Naive B cell (primary cell): ENCODE results near the gene C1QTNF1. TPM values are rescaled to one million over a fixed set of nuclear protein-coding genes. Genes with fewer than 3 reads are reported as not detected.

Source experiments
- ATAC-seq, 2 donors: fragments of 150-1000 bp; cut with Tn5 transposase; 2 replicates each; pipeline ENCODE4 v1.10.0; 2021; ENCODE audit warnings: low read depth in 2 of 2, mild to moderate bottlenecking in 2 of 2, moderate library complexity in 2 of 2
- DNase-seq: peaks from one replicate; pipeline ENCODE4 v3.0.0; 2022
- H3K27ac Mint-ChIP-seq, 6 donors: one replicate each; pipeline ENCODE4 v1.8.0; 2020 to 2022; ENCODE audit warnings: mild to moderate bottlenecking in 6 of 6, mixed read lengths in 6 of 6, moderate library complexity in 5 of 6, inconsistent platforms in 2 of 6
- H3K27me3 Mint-ChIP-seq, 3 donors: one replicate each; pipeline ENCODE4 v1.8.0; 2021 to 2022; ENCODE audit warnings: mixed read lengths in 3 of 3, mild to moderate bottlenecking in 1 of 3
- H3K36me3 Mint-ChIP-seq, 2 donors: one replicate each; pipeline ENCODE4 v1.8.0; 2020 to 2022; ENCODE audit warnings: mixed read lengths in 2 of 2, inconsistent platforms in 1 of 2, mild to moderate bottlenecking in 1 of 2
- H3K4me1 Mint-ChIP-seq, 3 donors: one replicate each; pipeline ENCODE4 v1.8.0; 2020 to 2022; ENCODE audit warnings: mixed read lengths in 3 of 3, inconsistent platforms in 1 of 3, mild to moderate bottlenecking in 1 of 3, moderate library complexity in 1 of 3
- H3K4me3 Mint-ChIP-seq, 8 donors: one replicate each; pipeline ENCODE4 v1.8.0; 2020 to 2022; ENCODE audit warnings: mild to moderate bottlenecking in 8 of 8, mixed read lengths in 8 of 8, moderate library complexity in 8 of 8, inconsistent platforms in 2 of 8
- H3K9me3 Mint-ChIP-seq, 7 donors: one replicate each; pipeline ENCODE4 v1.8.0; 2020 to 2022; ENCODE audit warnings: mixed read lengths in 7 of 7, mild to moderate bottlenecking in 5 of 7, inconsistent platforms in 2 of 7, moderate library complexity in 1 of 7
- polyA plus RNA-seq, 6 donors: library from polyadenylated mRNA; unstranded; fragments of 300-500 nt; fragmentation: Illumina TruSeq; gene quantifications; one replicate each; pipeline ENCODE4 v1.2.3, GENCODE V29; 2021; ENCODE audit warnings: low read depth in 6 of 6

Gene C1QTNF1
- polyA plus RNA-seq, 6 donors from 2014 or later, result not detected

- H3K27ac Mint-ChIP-seq, result peak overlapping the region in 1 of 6 donors; percentile 33
- DNase-seq (no peak), ATAC-seq (no peak)
- H3K36me3 Mint-ChIP-seq, result no peaks in the 10 kb centered on the region
- peaks cover 8 to 18% (median 10%) of the 10 kb centered on the region in 3 donors for H3K27me3 Mint-ChIP-seq
- H3K4me1 Mint-ChIP-seq, result peaks cover 0 to 6% (median under 1%) of the 10 kb centered on the region in 3 donors
- H3K9me3 Mint-ChIP-seq, result no peaks in the 10 kb centered on the region
- H3K4me3 Mint-ChIP-seq, result no peak overlapping the region
Observed at GRCh38 chr17:79039886-79040285, 15.9 kb downstream of the C1QTNF1 start.

- peaks cover 0 to 10% (median 6%) of the 10 kb centered on the region in 3 donors for H3K4me1 Mint-ChIP-seq
- DNase-seq, result no peak
- no peak overlapping the region for H3K27ac Mint-ChIP-seq
- H3K9me3 Mint-ChIP-seq, result no peaks in the 10 kb centered on the region
- H3K4me3 Mint-ChIP-seq, result no peak overlapping the region
- no peaks in the 10 kb centered on the region for H3K36me3 Mint-ChIP-seq
- no peak for ATAC-seq
- H3K27me3 Mint-ChIP-seq, result peaks cover 18 to 30% (median 22%) of the 10 kb centered on the region in 3 donors
Observed at GRCh38 chr17:79041041-79041570, 17.1 kb downstream of the C1QTNF1 start.

GRCh38 chr17:79041723-79042420 lies 17.9 kb downstream of the C1QTNF1 start:
- H3K4me1 Mint-ChIP-seq, result peaks cover 0 to 10% (median 6%) of the 10 kb centered on the region in 3 donors
- ATAC-seq (no peak), DNase-seq (no peak)
- peaks cover 18 to 35% (median 28%) of the 10 kb centered on the region in 3 donors for H3K27me3 Mint-ChIP-seq
- H3K36me3 Mint-ChIP-seq, result no peaks in the 10 kb centered on the region
- H3K4me3 Mint-ChIP-seq, result no peak overlapping the region
- no peak overlapping the region for H3K27ac Mint-ChIP-seq
- H3K9me3 Mint-ChIP-seq, result no peaks in the 10 kb centered on the region

GRCh38 chr17:79042421-79043190 lies 18.6 kb downstream of the C1QTNF1 start:
- Mint-ChIP-seq H3K4me1 (peaks cover 0 to 10% (median 6%) of the 10 kb centered on the region in 3 donors), H3K36me3 (no peaks in the 10 kb centered on the region), H3K4me3 (no peak overlapping the region), H3K27me3 (peaks cover 18 to 35% (median 28%) of the 10 kb centered on the region in 3 donors), H3K9me3 (no peaks in the 10 kb centered on the region), H3K27ac (peak overlapping the region in 1 of 6 donors; percentile 21)
- DNase-seq (peak; percentile 42), ATAC-seq (peak in 1 of 2 donors; percentile 67)

- H3K27ac Mint-ChIP-seq, result peak overlapping the region in 1 of 6 donors; percentile 21
- no peak overlapping the region for H3K4me3 Mint-ChIP-seq
- peaks cover 0 to 10% (median 6%) of the 10 kb centered on the region in 3 donors for H3K4me1 Mint-ChIP-seq
- DNase-seq, result no peak
- peaks cover 18 to 35% (median 28%) of the 10 kb centered on the region in 3 donors for H3K27me3 Mint-ChIP-seq
- no peaks in the 10 kb centered on the region for H3K9me3 Mint-ChIP-seq
- H3K36me3 Mint-ChIP-seq, result no peaks in the 10 kb centered on the region
- no peak for ATAC-seq
Observed at GRCh38 chr17:79043191-79043930, 19.4 kb downstream of the C1QTNF1 start.

- H3K36me3 Mint-ChIP-seq, result no peaks in the 10 kb centered on the region
- no peak overlapping the region for H3K27ac Mint-ChIP-seq
- ATAC-seq (no peak), DNase-seq (no peak)
- peaks cover 18 to 35% (median 28%) of the 10 kb centered on the region in 3 donors for H3K27me3 Mint-ChIP-seq
- no peaks in the 10 kb centered on the region for H3K9me3 Mint-ChIP-seq
- H3K4me1 Mint-ChIP-seq, result peaks cover 0 to 10% (median 6%) of the 10 kb centered on the region in 3 donors
- H3K4me3 Mint-ChIP-seq, result no peak overlapping the region
Observed at GRCh38 chr17:79043931-79044320, 20.0 kb downstream of the C1QTNF1 start.

GRCh38 chr17:79044462-79044861 lies 20.5 kb downstream of the C1QTNF1 start:
- Mint-ChIP-seq H3K4me1 (peaks cover 0 to 11% (median 6%) of the 10 kb centered on the region in 3 donors), H3K27me3 (peaks cover 18 to 35% (median 32%) of the 10 kb centered on the region in 3 donors), H3K4me3 (no peak overlapping the region), H3K36me3 (no peaks in the 10 kb centered on the region), H3K27ac (no peak overlapping the region), H3K9me3 (no peaks in the 10 kb centered on the region)
- ATAC-seq (no peak), DNase-seq (no peak)

- Mint-ChIP-seq H3K36me3 (no peaks in the 10 kb centered on the region), H3K27me3 (peaks cover 18 to 40% (median 34%) of the 10 kb centered on the region in 3 donors), H3K9me3 (no peaks in the 10 kb centered on the region), H3K4me3 (no peak overlapping the region), H3K27ac (no peak overlapping the region), H3K4me1 (peaks cover 0 to 12% (median 6%) of the 10 kb centered on the region in 3 donors)
- no peak for DNase-seq
- no peak for ATAC-seq
Observed at GRCh38 chr17:79045001-79045729, 21.2 kb downstream of the C1QTNF1 start.

GRCh38 chr17:79045842-79046196 lies 21.9 kb downstream of the C1QTNF1 start:
- Mint-ChIP-seq H3K27ac (no peak overlapping the region), H3K36me3 (no peaks in the 10 kb centered on the region), H3K4me1 (peaks cover 0 to 12% (median 6%) of the 10 kb centered on the region in 3 donors), H3K27me3 (peaks cover 18 to 45% (median 38%) of the 10 kb centered on the region in 3 donors), H3K4me3 (no peak overlapping the region), H3K9me3 (no peaks in the 10 kb centered on the region)
- ATAC-seq (peak; percentile 42 to 62), DNase-seq (peak; percentile 52)

- H3K27ac Mint-ChIP-seq, result no peak overlapping the region
- H3K4me1 Mint-ChIP-seq, result peaks cover 0 to 12% (median 6%) of the 10 kb centered on the region in 3 donors
- ATAC-seq (no peak), DNase-seq (no peak)
- peaks cover 18 to 51% (median 43%) of the 10 kb centered on the region in 3 donors for H3K27me3 Mint-ChIP-seq
- no peaks in the 10 kb centered on the region for H3K9me3 Mint-ChIP-seq
- H3K4me3 Mint-ChIP-seq, result no peak overlapping the region
- H3K36me3 Mint-ChIP-seq, result no peaks in the 10 kb centered on the region
Observed at GRCh38 chr17:79046197-79046915, 22.4 kb downstream of the C1QTNF1 start.

GRCh38 chr17:79046916-79047280 lies 22.9 kb downstream of the C1QTNF1 start:
- Mint-ChIP-seq H3K4me1 (peaks cover 0 to 12% (median 6%) of the 10 kb centered on the region in 3 donors), H3K4me3 (no peak overlapping the region), H3K36me3 (no peaks in the 10 kb centered on the region), H3K9me3 (peaks cover 0 to 1% (median 0%) of the 10 kb centered on the region in 7 donors), H3K27me3 (peaks cover 18 to 51% (median 45%) of the 10 kb centered on the region in 3 donors), H3K27ac (no peak overlapping the region)
- ATAC-seq (no peak), DNase-seq (no peak)

GRCh38 chr17:79047291-79047920 lies 23.4 kb downstream of the C1QTNF1 start:
- Mint-ChIP-seq H3K4me3 (no peak overlapping the region), H3K9me3 (peaks cover 0 to 5% (median 0%) of the 10 kb centered on the region in 7 donors), H3K4me1 (peaks cover 0 to 12% (median 6%) of the 10 kb centered on the region in 3 donors), H3K27me3 (peaks cover 18 to 51% (median 49%) of the 10 kb centered on the region in 3 donors), H3K36me3 (no peaks in the 10 kb centered on the region), H3K27ac (no peak overlapping the region)
- DNase-seq, result no peak
- no peak for ATAC-seq
